IMR-90 (cell line): ENCODE results near the gene EBI3. TPM values are rescaled to one million over a fixed set of nuclear protein-coding genes. Genes with fewer than 3 reads are reported as not detected.

Experiments
- ATAC-seq: fragments of 200-7000 bp; cut with Tn5 transposase; 2 replicates; pipeline ENCODE4 v1.9.1; 2020; ENCODE audit warnings: low read depth, mild to moderate bottlenecking, moderate library complexity
- BruUV-seq: library from RNA; stranded (reverse); fragments of 400-500 nt; replicated peaks from 2 replicates; lab custom pipeline; 2021; lab: Mats Ljungman, UMichigan
- CTCF ChIA-PET: fragments of 300-600 bp; formaldehyde crosslinking; extraction: SDS; loops from one replicate; lab custom pipeline; 2021; ENCODE audit warnings: antibody characterized with exemption; lab: Yijun Ruan, JAX
- POLR2A ChIA-PET: fragments of 300-600 bp; sonication (Branson Sonifier 250); formaldehyde crosslinking; loops from one replicate; lab custom pipeline; 2022; ENCODE audit warnings: antibody characterized with exemption; ENCODE audit not compliant: unreplicated experiment; lab: Charles Lee
- DNase-seq: peaks from one replicate; pipeline ENCODE4 v3.0.0; 2013
- H2AFZ ChIP-seq: replicated peaks from 2 replicates; pipeline ENCODE3; 2013; ENCODE audit warnings: low read length, mild to moderate bottlenecking; ENCODE audit not compliant: poor library complexity
- H2AK5ac ChIP-seq: 2 replicates; pipeline ENCODE4 v1.6.1; 2013; ENCODE audit warnings: low read depth, low read length, inconsistent platforms
- H2AK9ac ChIP-seq: replicated peaks from 2 replicates; pipeline ENCODE3; 2013; ENCODE audit warnings: mild to moderate bottlenecking, low read depth, low read length, moderate library complexity; ENCODE audit not compliant: poor library complexity
- H2BK120ac ChIP-seq: 2 replicates; pipeline ENCODE4 v1.6.1; 2013; ENCODE audit warnings: low read depth, low read length, inconsistent platforms
- H2BK15ac ChIP-seq: 3 replicates; pipeline ENCODE4 v1.6.1; 2013; ENCODE audit warnings: low read depth, low read length, inconsistent platforms
- H2BK20ac ChIP-seq: 2 replicates; pipeline ENCODE4 v1.6.1; 2013; ENCODE audit warnings: low read depth, mild to moderate bottlenecking, inconsistent platforms, low read length, moderate library complexity
- H2BK5ac ChIP-seq: 2 replicates; pipeline ENCODE4 v1.6.1; 2013; ENCODE audit warnings: mild to moderate bottlenecking, low read depth, low read length, inconsistent platforms; ENCODE audit not compliant: poor library complexity, severe bottlenecking
- H3K14ac ChIP-seq: replicated peaks from 2 replicates; pipeline ENCODE4 v1.6.1; 2013; ENCODE audit warnings: low read depth, low read length, inconsistent platforms
- H3K18ac ChIP-seq: 2 replicates; pipeline ENCODE4 v1.6.1; 2013; ENCODE audit warnings: low read depth, low read length, control low read depth
- H3K23ac ChIP-seq: 2 replicates; pipeline ENCODE4 v1.6.1; 2013; ENCODE audit warnings: low read depth, low read length, inconsistent platforms
- H3K27ac ChIP-seq: 2 replicates; pipeline ENCODE4 v1.5.1; 2013; ENCODE audit warnings: mild to moderate bottlenecking, control low read depth, low read length; ENCODE audit not compliant: insufficient read depth
- H3K27me3 ChIP-seq: 2 replicates; pipeline ENCODE4 v1.6.1; 2013; ENCODE audit warnings: low read length; ENCODE audit not compliant: control insufficient read depth, insufficient read depth
- H3K36me3 ChIP-seq: 2 replicates; pipeline ENCODE4 v1.6.1; 2013; ENCODE audit warnings: low read length, mixed read lengths; ENCODE audit not compliant: control insufficient read depth, insufficient read depth
- H3K4ac ChIP-seq: 2 replicates; pipeline ENCODE4 v1.6.1; 2013; ENCODE audit warnings: low read depth, low read length, inconsistent platforms
- H3K4me1 ChIP-seq: 2 replicates; pipeline ENCODE4 v1.6.1; 2013; ENCODE audit warnings: low read length, mixed read lengths; ENCODE audit not compliant: control insufficient read depth, insufficient read depth
- H3K4me2 ChIP-seq: 2 replicates; pipeline ENCODE4 v1.6.1; 2013; ENCODE audit warnings: low read depth, mild to moderate bottlenecking, control low read depth, low read length, moderate library complexity
- H3K4me3 ChIP-seq: 2 replicates; pipeline ENCODE4 v1.5.1; 2013; ENCODE audit warnings: low read depth, mild to moderate bottlenecking, control low read depth, low read length, moderate library complexity; ENCODE audit not compliant: insufficient read depth
- H3K56ac ChIP-seq: 2 replicates; pipeline ENCODE4 v1.6.1; 2013; ENCODE audit warnings: low read length, inconsistent platforms; ENCODE audit not compliant: insufficient read depth; ENCODE audit errors: extremely low read depth
- H3K79me1 ChIP-seq, 2 experiments: 2 replicates each; pipeline ENCODE4 v1.6.1; 2013; ENCODE audit warnings: low read length in 2 of 2, inconsistent platforms in 1 of 2, low read depth in 1 of 2
- H3K9ac ChIP-seq: 2 replicates; pipeline ENCODE4 v1.6.1; 2013; ENCODE audit warnings: low read depth, low read length, control low read depth
- H3K9me1 ChIP-seq: 2 replicates; pipeline ENCODE4 v1.6.1; 2013; ENCODE audit warnings: low read length, inconsistent platforms; ENCODE audit not compliant: insufficient read depth
- H3K9me3 ChIP-seq: 2 replicates; pipeline ENCODE4 v1.6.1; 2013; ENCODE audit warnings: low read length; ENCODE audit not compliant: control insufficient read depth, insufficient read depth
- H4K20me1 ChIP-seq: 2 replicates; pipeline ENCODE4 v1.6.1; 2013; ENCODE audit warnings: low read length, inconsistent platforms; ENCODE audit not compliant: insufficient read depth
- H4K5ac ChIP-seq: 2 replicates; pipeline ENCODE4 v1.6.1; 2013; ENCODE audit warnings: mild to moderate bottlenecking, low read depth, low read length, control low read depth
- H4K8ac ChIP-seq, 2 experiments: 2 replicates each; pipeline ENCODE4 v1.6.1; 2013; ENCODE audit warnings: low read depth in 2 of 2, low read length in 2 of 2, control low read depth in 1 of 2, inconsistent platforms in 1 of 2
- H4K91ac ChIP-seq: 2 replicates; pipeline ENCODE4 v1.6.1; 2013; ENCODE audit warnings: low read depth, low read length, inconsistent platforms; ENCODE audit not compliant: insufficient read depth
- CTCF ChIP-seq: conservative IDR thresholded peaks from 2 replicates; pipeline ENCODE4 v1.5.1; 2012; ENCODE audit warnings: mild to moderate bottlenecking, low read depth, low read length, improper control_type of control experiment
- MAZ ChIP-seq: IDR thresholded peaks from 2 replicates; pipeline ENCODE4 v1.6.1; 2012; ENCODE audit warnings: low read depth, mild to moderate bottlenecking, low read length, improper control_type of control experiment, moderate library complexity, borderline replicate concordance
- NFE2L2 ChIP-seq: fragments of 150-350 bp; IDR thresholded peaks from 2 replicates; pipeline ENCODE4 v1.6.1; 2016; ENCODE audit warnings: low read depth, mild to moderate bottlenecking, low read length
- RAD21 ChIP-seq: IDR thresholded peaks from 2 replicates; pipeline ENCODE4 v1.6.1; 2012; ENCODE audit warnings: low read length, improper control_type of control experiment
- RFX5 ChIP-seq: IDR thresholded peaks from 2 replicates; pipeline ENCODE4 v1.8.0; 2012; ENCODE audit warnings: low read depth, mild to moderate bottlenecking, low read length, moderate library complexity
- WGBS, 2 experiments: methylation state at CpG; one replicate each; pipeline versions ENCODE4 v1.1.5 to v1.1.7; 2013; ENCODE audit warnings: missing lambda C conversion rate in 2 of 2; ENCODE audit not compliant: insufficient read length in 1 of 2; ENCODE audit errors: extremely low coverage in 2 of 2; 5-methylcytosine and 5-hydroxymethylcytosine counted together
- dilution Hi-C: fragments of 300-500 bp; cut with HindIII; formaldehyde crosslinking; loops from one replicate; pipeline ENCODE4 v1.14.3; 2018; ENCODE audit warnings: low sequenced_read_pairs; ENCODE audit not compliant: unreplicated experiment
- in situ Hi-C: fragments of 300-500 bp; cut with MboI; formaldehyde crosslinking; loops from 3 replicates; pipeline ENCODE4 v1.14.3; 2019; ENCODE audit warnings: low sequenced_read_pairs, inconsistent platforms, mixed read lengths
- intact Hi-C: fragments of 100-400 bp; cut with micrococcal nuclease; formaldehyde crosslinking; loops from 2 replicates; pipeline ENCODE4 v1.10.0; 2022
- polyA plus RNA-seq, 3 experiments: library from polyadenylated mRNA; depleted of rRNA; stranded (reverse); fragments of >200 nt; gene quantifications; 2 replicates each; pipeline ENCODE4 v1.2.3, GENCODE V29; 2012; ENCODE audit warnings: low replicate concordance in 1 of 3
- total RNA-seq: library from RNA; depleted of rRNA; stranded (reverse); fragments of >200 nt; gene quantifications from 2 replicates; pipeline ENCODE4 v1.2.3, GENCODE V29; 2012

The EBI3 gene
- total and polyA plus RNA-seq, 2 of the 4 experiments (the other 2 are of a cell fraction), result 0.36 to 2.7 TPM

DNA sequence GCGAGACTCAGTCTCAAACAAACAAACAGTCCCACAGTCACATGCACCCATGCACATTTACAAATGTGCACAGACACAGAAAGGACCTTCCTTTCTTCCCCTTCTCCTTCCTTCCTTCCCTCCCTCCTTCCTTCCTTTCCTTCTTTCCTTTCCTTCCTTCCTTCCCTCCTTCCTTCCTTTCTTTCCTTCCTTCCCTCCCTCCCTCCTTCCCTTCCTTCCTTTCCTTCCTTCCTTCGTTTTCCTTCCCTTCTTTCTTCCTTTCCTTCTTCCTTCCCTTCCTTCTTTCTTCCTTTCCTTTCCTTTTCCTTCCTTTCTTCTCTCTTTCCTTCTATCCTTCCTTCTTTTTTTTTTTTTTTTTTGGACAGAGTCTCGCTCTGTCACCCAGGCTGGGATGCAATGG is 16.2 kb upstream of the EBI3 start:
- no peak overlapping the region for H2BK20ac ChIP-seq
- intact Hi-C loops (no loop called here), dilution Hi-C loops (no loop called here), in situ Hi-C loops (no loop called here)
- no peak overlapping the region for H3K23ac ChIP-seq
- H3K56ac ChIP-seq, result no peak overlapping the region
- no peak overlapping the region for H4K91ac ChIP-seq
- H2AK9ac ChIP-seq, result no peak overlapping the region
- ChIA-PET POLR2A (no interaction called here), CTCF (no interaction called here)
- H2AK5ac ChIP-seq, result no peak overlapping the region
- H2AFZ ChIP-seq, result no peak overlapping the region
- H2BK15ac ChIP-seq, result no peak overlapping the region
- H2BK120ac ChIP-seq, result no peak overlapping the region
- no peaks in the 10 kb centered on the region for H3K36me3 ChIP-seq
- H3K4me3 ChIP-seq, result no peak overlapping the region
- H3K4ac ChIP-seq, result no peak overlapping the region
- DNase-seq (no peak), ATAC-seq (no peak)
- TF ChIP-seq MAZ (no peak), RAD21 (no peak), CTCF (no peak), RFX5 (no peak), NFE2L2 (no peak)
- no peak overlapping the region for H4K8ac ChIP-seq
- peaks cover 3% of the 10 kb centered on the region; the same call in 1 of the 2 replicates for H3K27me3 ChIP-seq
- no peaks in the 10 kb centered on the region for H3K9me1 ChIP-seq
- BruUV-seq, result no TSS peak
- H3K27ac ChIP-seq, result no peak overlapping the region
- no peak overlapping the region for H3K14ac ChIP-seq
- no peak overlapping the region for H2BK5ac ChIP-seq
- H3K9ac ChIP-seq, result no peak overlapping the region
- no peak overlapping the region for H4K5ac ChIP-seq
- no peaks in the 10 kb centered on the region for H4K20me1 ChIP-seq
- H3K9me3 ChIP-seq, result no peaks in the 10 kb centered on the region
- no peak overlapping the region for H3K18ac ChIP-seq
- no peak overlapping the region for H3K4me2 ChIP-seq
- 33% methylated on average over 2 of the region's 3 CpGs; no CpG with 5 or more reads in 1 of the 2 experiments for WGBS, 2 experiments
- no peaks in the 10 kb centered on the region for H3K79me1 ChIP-seq
- no peaks in the 10 kb centered on the region for H3K4me1 ChIP-seq
